K562 (cell line): ENCODE data around the gene NUB1. TPM values are rescaled to one million over a fixed set of nuclear protein-coding genes. Genes with fewer than 3 reads are reported as not detected.

ENCODE experiments used
- BCOR ChIP-seq: fragments of 450-650 bp; IDR thresholded peaks from 2 replicates; pipeline ENCODE4 v1.6.1; 2016
- EHMT2 ChIP-seq: fragments of 450-650 bp; IDR thresholded peaks from 2 replicates; pipeline ENCODE4 v1.6.1; 2018; ENCODE audit warnings: antibody characterized with exemption
- ESRRB ChIP-seq: fragments of 250-450 bp; sonication (Bioruptor Pico); IDR thresholded peaks from 2 replicates; pipeline ENCODE4 v1.5.0; 2020; ENCODE audit warnings: mild to moderate bottlenecking, moderate library complexity, borderline replicate concordance
- GATA2 ChIP-seq: sonication (generic); formaldehyde crosslinking; IDR thresholded peaks from 2 replicates; pipeline ENCODE4 v1.4.0; 2020; ENCODE audit warnings: mild to moderate bottlenecking, missing genetic modification reagents
- GTF2E2 ChIP-seq: fragments of 200-800 bp; sonication (Bioruptor generic); IDR thresholded peaks from 2 replicates; pipeline ENCODE4 v1.6.1; 2016; ENCODE audit warnings: missing genetic modification characterization, missing compliant biosample characterization
- KDM2B ChIP-seq: fragments of 250-450 bp; sonication (Bioruptor Pico); IDR thresholded peaks from 2 replicates; pipeline ENCODE4 v1.8.0; 2021; ENCODE audit warnings: mild to moderate bottlenecking, moderate library complexity
- PYGO2 ChIP-seq: fragments of 450-650 bp; IDR thresholded peaks from 2 replicates; pipeline ENCODE4 v1.6.1; 2016; ENCODE audit warnings: mild to moderate bottlenecking, missing genetic modification characterization, moderate library complexity, missing compliant biosample characterization
- RAD21 ChIP-seq, 2 experiments: fragments of 250-450 bp in 1 of 2; fragments of 450-650 bp in 1 of 2; sonication (Bioruptor Pico) in 1 of 2; formaldehyde crosslinking in 1 of 2; IDR thresholded peaks in 1 of 2; conservative IDR thresholded peaks in 1 of 2; 2 replicates each; pipeline versions ENCODE4 v1.4.0 to v1.8.0; 2020 to 2022; ENCODE audit warnings: mild to moderate bottlenecking in 2 of 2, moderate library complexity in 1 of 2
- ZFP1 ChIP-seq: fragments of 450-650 bp; formaldehyde crosslinking; IDR thresholded peaks from 2 replicates; pipeline ENCODE4 v1.4.0; 2020; ENCODE audit warnings: mild to moderate bottlenecking, mixed read lengths
- ZNF609 ChIP-seq: sonication (generic); formaldehyde crosslinking; IDR thresholded peaks from 2 replicates; pipeline ENCODE4 v1.8.1; 2023; ENCODE audit warnings: missing genetic modification reagents, mild to moderate bottlenecking, borderline replicate concordance
- polyA plus RNA-seq, 8 experiments: library from polyadenylated mRNA; depleted of rRNA in 4 of 8; stranded (reverse) in 5 of 8; unstranded in 3 of 8; fragments of >200 nt; fragmentation: Nextera tagmentation in 2 of 8; fragmentation: Illumina TruSeq in 1 of 8; extraction: Ambion mirVana in 2 of 8; extraction: Trizol in 1 of 8; gene quantifications; 2 replicates each; pipeline versions ENCODE4 v1.2.1 to v1.2.3, GENCODE V29; 2011 to 2014; ENCODE audit warnings: inconsistent platforms in 1 of 8, missing spikeins in 1 of 8
- total RNA-seq, 7 experiments: library from RNA; depleted of rRNA in 6 of 7; stranded (reverse); fragments of >200 nt in 6 of 7; fragmentation: Illumina TruSeq in 2 of 7; extraction: Trizol in 2 of 7; gene quantifications; 2 replicates each; pipeline versions ENCODE4 v1.2.1 to v1.2.3, GENCODE V29; 2011 to 2021; ENCODE audit warnings: low replicate concordance in 1 of 7

NUB1 gene
- total and polyA plus RNA-seq, 9 of the 15 experiments (the other 6 are each of a cell fraction or from before 2014, with no cell fraction given), result 43.2 to 159 (median 85.2) TPM

- no peak for TF ChIP-seq GATA2
- TF ChIP-seq BCOR, result peak; percentile 12; the same call in 1 of the 2 replicates
- no peak for TF ChIP-seq PYGO2 (tag)
- TF ChIP-seq KDM2B (CRISPR knock-in tag), result no peak
- TF ChIP-seq RAD21 (CRISPR knock-in tag; conservative IDR thresholded peaks at IDR 0.05 in 1 of 2, IDR thresholded peaks at IDR 0.05 in 1 of 2), result peak in 1 of 2 experiments; percentile 55; a peak in 2 of 4 replicates
- TF ChIP-seq EHMT2, result no peak
- TF ChIP-seq ZNF609 (CRISPR knock-in tag), result no peak
- TF ChIP-seq GTF2E2 (tag), result no peak
- TF ChIP-seq ZFP1, result no peak
- no peak for TF ChIP-seq ESRRB
Measured at GRCh38 chr7:151311294-151311864, 30.2 kb upstream of the NUB1 start (continued).
